ENCODE measurements around the gene TMPRSS9.

DNA sequence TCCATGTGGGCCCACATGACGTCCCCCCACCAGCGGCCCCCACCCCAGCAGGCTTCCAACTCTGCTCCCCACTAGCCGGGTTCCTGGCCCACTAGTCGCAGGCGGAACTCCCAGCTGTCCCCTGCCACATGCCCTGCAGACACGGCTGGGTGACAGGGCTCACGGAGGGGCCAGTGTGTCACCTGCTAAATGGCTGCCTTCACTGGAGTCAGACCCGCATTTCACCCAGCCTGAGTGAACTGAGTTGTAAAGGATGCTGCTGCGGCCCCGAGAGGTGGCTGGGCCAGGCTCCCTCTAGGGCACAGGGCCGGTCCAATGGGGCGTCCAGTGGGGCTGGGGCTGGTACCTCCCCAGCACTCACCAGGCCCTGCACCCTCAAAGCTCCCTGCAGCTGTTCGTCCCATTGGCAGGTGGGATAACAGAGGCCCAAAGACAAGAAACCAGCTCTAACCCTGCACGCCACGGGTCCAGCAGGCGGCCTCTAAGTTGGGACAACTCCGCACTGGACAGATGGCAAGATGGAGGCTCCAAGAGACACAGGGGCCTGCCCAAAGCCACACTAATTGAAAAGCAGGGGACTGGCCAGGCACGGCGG lies 93.5 kb downstream of the TMPRSS9 start:
- TF ChIP-seq POLR2AphosphoS5 (IDR thresholded peaks at IDR 0.05; ENCODE audit: low read depth, low read length) (no peak), TCF7L2 (IDR thresholded peaks at IDR 0.05; ENCODE audit: low read depth, low read length) (no peak), REST (IDR thresholded peaks at IDR 0.05; ENCODE audit: insufficient read depth in 1 of 2, low read depth in 2 of 2, low read length in 1 of 2) (no peak)
- TF ChIP-seq, protein P1, sequence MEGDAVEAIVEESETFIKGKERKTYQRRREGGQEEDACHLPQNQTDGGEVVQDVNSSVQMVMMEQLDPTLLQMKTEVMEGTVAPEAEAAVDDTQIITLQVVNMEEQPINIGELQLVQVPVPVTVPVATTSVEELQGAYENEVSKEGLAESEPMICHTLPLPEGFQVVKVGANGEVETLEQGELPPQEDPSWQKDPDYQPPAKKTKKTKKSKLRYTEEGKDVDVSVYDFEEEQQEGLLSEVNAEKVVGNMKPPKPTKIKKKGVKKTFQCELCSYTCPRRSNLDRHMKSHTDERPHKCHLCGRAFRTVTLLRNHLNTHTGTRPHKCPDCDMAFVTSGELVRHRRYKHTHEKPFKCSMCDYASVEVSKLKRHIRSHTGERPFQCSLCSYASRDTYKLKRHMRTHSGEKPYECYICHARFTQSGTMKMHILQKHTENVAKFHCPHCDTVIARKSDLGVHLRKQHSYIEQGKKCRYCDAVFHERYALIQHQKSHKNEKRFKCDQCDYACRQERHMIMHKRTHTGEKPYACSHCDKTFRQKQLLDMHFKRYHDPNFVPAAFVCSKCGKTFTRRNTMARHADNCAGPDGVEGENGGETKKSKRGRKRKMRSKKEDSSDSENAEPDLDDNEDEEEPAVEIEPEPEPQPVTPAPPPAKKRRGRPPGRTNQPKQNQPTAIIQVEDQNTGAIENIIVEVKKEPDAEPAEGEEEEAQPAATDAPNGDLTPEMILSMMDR (IDR thresholded peaks at IDR 0.05): no peak
